Breast epithelium (tissue), 4 donors: ENCODE measurements around the gene TMEM106C. TPM values are rescaled to one million over a fixed set of nuclear protein-coding genes. Genes with fewer than 3 reads are reported as not detected.

Experiments used
- DNase-seq, 2 donors: peaks; one replicate each; pipeline ENCODE4 v3.0.0-alpha.2; 2019; ENCODE audit warnings: low spot score in 2 of 2
- H3K27ac ChIP-seq, 2 donors: fragments of 200-600 bp; sonication (generic) in 1 of 2; one replicate each; pipeline ENCODE4 v1.5.1; 2016 to 2019; ENCODE audit warnings: mild to moderate bottlenecking in 1 of 2
- H3K27me3 ChIP-seq, 2 donors: fragments of 200-600 bp; sonication (generic) in 1 of 2; one replicate each; pipeline versions ENCODE4 v1.5.1 to v1.6.0; 2017 to 2019; ENCODE audit warnings: control low read depth in 1 of 2, mild to moderate bottlenecking in 1 of 2
- H3K36me3 ChIP-seq: fragments of 200-600 bp; one replicate; pipeline ENCODE4 v1.5.1; 2019
- H3K4me1 ChIP-seq, 2 donors: fragments of 200-600 bp; sonication (generic); one replicate each; pipeline ENCODE4 v1.5.1; 2016 to 2019; ENCODE audit warnings: control low read depth in 1 of 2
- H3K4me3 ChIP-seq, 3 donors: fragments of 200-600 bp; sonication (generic); 1 replicate in 2 of 3; 2 replicates in 1 of 3; pipeline ENCODE4 v1.5.1; 2016 to 2019; ENCODE audit warnings: mild to moderate bottlenecking in 3 of 3, moderate library complexity in 2 of 3
- H3K9me3 ChIP-seq, 2 donors: fragments of 200-600 bp; sonication (generic) in 1 of 2; one replicate each; pipeline ENCODE4 v1.5.1; 2016 to 2019; ENCODE audit warnings: control low read depth in 1 of 2
- POLR2A ChIP-seq: fragments of 450-650 bp; IDR thresholded peaks from one replicate; pipeline ENCODE4 v1.6.1; 2016; ENCODE audit warnings: antibody characterized with exemption, mild to moderate bottlenecking, moderate library complexity
- POLR2AphosphoS5 ChIP-seq, 3 donors: sonication (generic); formaldehyde crosslinking; IDR thresholded peaks; one replicate each; pipeline ENCODE4 v1.6.1; 2017; ENCODE audit warnings: antibody characterized with exemption in 3 of 3
- intact Hi-C: fragments of 100-400 bp; cut with DNase I; formaldehyde crosslinking; loops from one replicate; pipeline ENCODE4 v1.15.1; 2023; ENCODE audit warnings: low total_unique reads
- total RNA-seq, 3 donors: library from RNA; depleted of rRNA; stranded (reverse); fragments of >200 nt; gene quantifications; one replicate each; pipeline ENCODE4 v1.1.0, GENCODE V29; 2016
- TF ChIP-seq, protein P1 (sequence below), 3 donors: fragments of 450-650 bp; IDR thresholded peaks; one replicate each; pipeline ENCODE4 v1.5.1; 2016 to 2017; ENCODE audit warnings: antibody characterized with exemption in 3 of 3, mild to moderate bottlenecking in 3 of 3, moderate library complexity in 3 of 3

TMEM106C gene
- total RNA-seq, 3 donors from 2014 or later, result 35.2 to 131 (median 73.4) TPM

DNA sequence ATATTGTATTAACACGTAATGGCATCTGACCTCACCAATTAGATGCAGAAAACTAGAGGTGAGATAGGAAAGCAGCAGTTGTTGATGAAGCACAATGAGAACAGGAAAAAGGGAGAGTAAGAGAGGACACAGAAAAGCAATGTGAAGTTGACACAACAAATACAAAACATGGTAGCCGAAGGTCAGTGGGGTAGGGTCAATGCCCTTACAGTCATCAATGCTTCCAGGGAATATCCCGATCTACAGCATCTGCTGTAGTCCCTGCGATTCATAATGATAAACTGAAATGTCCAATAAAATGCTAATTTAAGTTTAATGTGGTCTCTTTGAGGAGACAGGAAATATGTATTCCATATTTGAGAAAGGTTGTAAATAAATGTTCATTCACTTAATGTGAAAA, 43.8 kb downstream of the TMEM106C start:
- Histone ChIP-seq H3K27me3 (peaks cover 7 to 30% of the 10 kb centered on the region in 2 donors), H3K36me3 (no peaks in the 10 kb centered on the region), H3K4me1 (peaks cover 9 to 14% of the 10 kb centered on the region in 2 donors), H3K9me3 (no peaks in the 10 kb centered on the region), H3K4me3 (no peak overlapping the region), H3K27ac (no peak overlapping the region)
- no peak for TF ChIP-seq POLR2AphosphoS5 (IDR thresholded peaks at IDR 0.05)
- TF ChIP-seq, protein P1, sequence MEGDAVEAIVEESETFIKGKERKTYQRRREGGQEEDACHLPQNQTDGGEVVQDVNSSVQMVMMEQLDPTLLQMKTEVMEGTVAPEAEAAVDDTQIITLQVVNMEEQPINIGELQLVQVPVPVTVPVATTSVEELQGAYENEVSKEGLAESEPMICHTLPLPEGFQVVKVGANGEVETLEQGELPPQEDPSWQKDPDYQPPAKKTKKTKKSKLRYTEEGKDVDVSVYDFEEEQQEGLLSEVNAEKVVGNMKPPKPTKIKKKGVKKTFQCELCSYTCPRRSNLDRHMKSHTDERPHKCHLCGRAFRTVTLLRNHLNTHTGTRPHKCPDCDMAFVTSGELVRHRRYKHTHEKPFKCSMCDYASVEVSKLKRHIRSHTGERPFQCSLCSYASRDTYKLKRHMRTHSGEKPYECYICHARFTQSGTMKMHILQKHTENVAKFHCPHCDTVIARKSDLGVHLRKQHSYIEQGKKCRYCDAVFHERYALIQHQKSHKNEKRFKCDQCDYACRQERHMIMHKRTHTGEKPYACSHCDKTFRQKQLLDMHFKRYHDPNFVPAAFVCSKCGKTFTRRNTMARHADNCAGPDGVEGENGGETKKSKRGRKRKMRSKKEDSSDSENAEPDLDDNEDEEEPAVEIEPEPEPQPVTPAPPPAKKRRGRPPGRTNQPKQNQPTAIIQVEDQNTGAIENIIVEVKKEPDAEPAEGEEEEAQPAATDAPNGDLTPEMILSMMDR (IDR thresholded peaks at IDR 0.05), result no peak
- TF ChIP-seq POLR2A, result no peak
- intact Hi-C loops, result no loop called here
- DNase-seq, result no peak

DNA sequence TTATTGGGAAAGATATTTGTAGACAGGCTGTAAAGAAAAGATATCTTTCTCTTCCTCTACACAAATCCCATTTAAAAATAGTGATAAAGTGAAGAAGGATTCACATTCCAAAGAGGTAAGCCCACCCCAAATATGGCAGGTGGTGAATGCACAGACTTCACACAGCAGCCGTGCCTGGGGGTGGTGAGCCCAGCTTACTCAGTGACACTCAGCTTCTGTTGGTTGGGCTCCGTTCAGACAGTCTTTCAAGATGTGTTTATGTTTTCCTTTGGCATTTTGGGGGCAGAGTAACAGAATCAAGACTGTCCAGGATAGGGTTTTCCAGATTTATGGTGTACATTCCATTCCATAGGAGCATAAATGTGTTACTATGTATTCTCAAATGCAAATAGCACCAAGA, 45.0 kb downstream of the TMEM106C start:
- H3K9me3 ChIP-seq, result no peaks in the 10 kb centered on the region
- DNase-seq, result no peak
- H3K36me3 ChIP-seq, result no peaks in the 10 kb centered on the region
- intact Hi-C loops, result no loop called here
- H3K4me3 ChIP-seq, result no peak overlapping the region
- no peak overlapping the region for H3K27ac ChIP-seq
- no peak for TF ChIP-seq POLR2AphosphoS5 (IDR thresholded peaks at IDR 0.05)
- TF ChIP-seq, protein P1 (IDR thresholded peaks at IDR 0.05), result no peak
- no peak for TF ChIP-seq POLR2A
- peaks cover 9 to 14% of the 10 kb centered on the region in 2 donors for H3K4me1 ChIP-seq
- peaks cover 7 to 21% of the 10 kb centered on the region in 2 donors for H3K27me3 ChIP-seq

DNA sequence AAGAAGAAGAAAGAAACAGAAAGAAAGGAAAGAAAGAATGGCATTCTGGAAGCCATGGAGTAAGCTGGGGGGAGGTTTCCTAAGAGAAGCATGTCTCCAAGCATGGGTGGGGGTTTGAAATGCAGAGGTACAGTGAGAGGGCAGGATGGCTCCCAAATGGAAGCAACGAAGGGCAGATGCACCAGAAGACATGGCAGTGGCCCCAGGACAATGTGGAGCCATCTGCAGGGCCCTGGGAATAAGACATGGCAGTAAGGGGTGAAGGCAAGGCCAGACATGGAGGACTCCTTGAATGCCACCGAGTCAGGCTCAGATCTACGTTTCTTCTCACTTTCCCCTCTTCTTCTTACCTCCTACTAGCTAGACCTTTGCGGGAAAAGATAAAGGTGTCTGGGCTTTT, 45.6 kb downstream of the TMEM106C start:
- TF ChIP-seq POLR2AphosphoS5 (IDR thresholded peaks at IDR 0.05), result no peak
- TF ChIP-seq POLR2A, result no peak
- TF ChIP-seq, protein P1 (IDR thresholded peaks at IDR 0.05), result no peak
- intact Hi-C loops, result no loop called here

DNA sequence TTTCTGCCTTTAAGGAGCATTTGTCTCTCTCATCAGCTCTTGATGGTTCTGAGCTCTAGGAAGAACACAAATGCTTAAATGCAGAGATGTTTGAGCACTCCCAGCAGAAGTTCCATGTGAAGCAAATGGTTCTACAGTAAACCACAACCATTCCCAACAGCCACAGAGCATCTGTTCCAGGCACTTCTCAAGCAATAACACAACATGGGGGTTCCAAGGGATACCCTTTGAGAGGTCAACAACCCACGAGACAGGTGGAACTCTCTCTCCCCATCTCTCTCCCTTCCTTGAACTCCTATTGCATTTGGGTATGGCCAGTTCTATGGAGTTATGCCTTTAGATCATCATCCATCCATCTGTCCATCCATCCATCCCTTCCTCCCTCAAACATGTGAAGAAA, 46.1 kb downstream of the TMEM106C start:
- TF ChIP-seq POLR2AphosphoS5 (IDR thresholded peaks at IDR 0.05), result no peak
- TF ChIP-seq, protein P1 (IDR thresholded peaks at IDR 0.05), result no peak
- TF ChIP-seq POLR2A, result no peak
- no peak overlapping the region for H3K4me3 ChIP-seq

More for the DNA sequence above, 45.6 kb downstream of the TMEM106C start:
- no peaks in the 10 kb centered on the region for H3K9me3 ChIP-seq
- H3K36me3 ChIP-seq, result no peaks in the 10 kb centered on the region
- no peak overlapping the region for H3K4me3 ChIP-seq
- no peak for DNase-seq
- H3K4me1 ChIP-seq, result peaks cover 6 to 9% of the 10 kb centered on the region in 2 donors
- H3K27ac ChIP-seq, result no peak overlapping the region
- H3K27me3 ChIP-seq, result peaks cover 7 to 15% of the 10 kb centered on the region in 2 donors

DNA sequence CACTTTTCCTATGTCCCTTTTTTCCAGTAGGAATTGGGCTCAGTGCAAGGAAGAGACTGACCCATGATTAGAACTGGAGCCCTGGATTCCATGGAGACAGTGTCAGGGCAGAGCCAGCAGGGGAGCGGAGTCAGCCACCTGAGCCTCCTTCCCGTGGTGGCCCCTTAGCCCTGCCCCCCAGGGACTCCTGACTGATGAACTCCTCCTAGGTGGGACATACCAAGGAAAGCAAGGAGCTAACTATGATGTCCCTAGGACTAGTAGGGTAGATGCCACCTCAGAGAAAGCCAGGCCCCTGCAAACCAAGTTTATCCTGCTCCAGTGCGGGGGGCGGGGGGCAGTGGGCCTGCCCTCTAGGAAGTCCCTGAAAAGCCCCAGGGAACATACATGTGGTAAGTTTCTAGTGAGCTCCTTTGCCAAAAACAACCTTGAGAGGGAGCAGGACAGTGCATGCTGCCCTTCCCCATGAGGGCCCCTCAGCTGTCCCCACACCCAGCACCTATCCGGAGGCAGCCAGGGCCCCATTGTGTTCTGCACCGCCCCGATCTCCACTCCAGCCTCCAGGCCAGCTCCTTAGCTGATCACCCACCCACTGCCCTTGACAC, 47.1 kb downstream of the TMEM106C start:
- no peaks in the 10 kb centered on the region for H3K27me3 ChIP-seq
- H3K9me3 ChIP-seq, result no peaks in the 10 kb centered on the region
- TF ChIP-seq, protein P1 (IDR thresholded peaks at IDR 0.05), result no peak
- TF ChIP-seq POLR2A (no peak), POLR2AphosphoS5 (IDR thresholded peaks at IDR 0.05) (no peak)

More for the DNA sequence above, 46.1 kb downstream of the TMEM106C start:
- intact Hi-C loops, result no loop called here
- peaks cover 1 to 3% of the 10 kb centered on the region in 2 donors for H3K4me1 ChIP-seq
- H3K9me3 ChIP-seq, result no peaks in the 10 kb centered on the region
- H3K36me3 ChIP-seq, result no peaks in the 10 kb centered on the region
- DNase-seq, result no peak
- peaks cover 6 to 9% of the 10 kb centered on the region in 2 donors for H3K27me3 ChIP-seq
- H3K27ac ChIP-seq, result no peak overlapping the region

More for the DNA sequence above, 47.1 kb downstream of the TMEM106C start:
- Histone ChIP-seq H3K4me3 (no peak overlapping the region), H3K27ac (no peak overlapping the region), H3K36me3 (no peaks in the 10 kb centered on the region), H3K4me1 (no peaks in the 10 kb centered on the region)
- intact Hi-C loops, result no loop called here
- DNase-seq, result no peak
